Sigmoid colon (tissue), 7 donors: Measurements from ENCODE around the gene TUB. TPM values are rescaled to one million over a fixed set of nuclear protein-coding genes. Genes with fewer than 3 reads are reported as not detected.
A peak's percentile ranks its signal among the peaks of the same experiment; 100 is the strongest.

Experiments
- DNase-seq: peaks from one replicate; pipeline ENCODE4 v3.0.0-alpha.2; 2019
- H3K27ac ChIP-seq, 4 donors: fragments of 200-600 bp; sonication (generic); one replicate each; pipeline ENCODE4 v1.5.1; 2016 to 2019; ENCODE audit warnings: mild to moderate bottlenecking in 1 of 4
- H3K27me3 ChIP-seq, 3 donors: fragments of 200-600 bp; sonication (generic); one replicate each; pipeline ENCODE4 v1.5.1; 2019; ENCODE audit warnings: mild to moderate bottlenecking in 1 of 3
- H3K36me3 ChIP-seq, 4 donors: fragments of 200-600 bp; sonication (generic); one replicate each; pipeline ENCODE4 v1.5.1; 2016 to 2019
- H3K4me1 ChIP-seq, 4 donors: fragments of 200-600 bp; sonication (generic); one replicate each; pipeline ENCODE4 v1.5.1; 2017 to 2019
- H3K4me3 ChIP-seq, 4 donors: fragments of 200-600 bp; sonication (generic); one replicate each; pipeline ENCODE4 v1.5.1; 2017 to 2019; ENCODE audit warnings: mild to moderate bottlenecking in 2 of 4, moderate library complexity in 1 of 4
- H3K9me3 ChIP-seq, 4 donors: fragments of 200-600 bp in 3 of 4; sonication (generic) in 3 of 4; one replicate each; pipeline versions ENCODE4 v1.5.1 to v1.6.1; 2013 to 2019
- CTCF ChIP-seq, 4 experiments: fragments of 450-650 bp in 3 of 4; fragments of 200-600 bp in 1 of 4; IDR thresholded peaks; one replicate each; pipeline ENCODE4 v1.5.1; 2016 to 2019; ENCODE audit warnings: antibody characterized with exemption in 4 of 4, mild to moderate bottlenecking in 3 of 4, moderate library complexity in 2 of 4
- EP300 ChIP-seq, 4 donors: sonication (generic); formaldehyde crosslinking; IDR thresholded peaks; one replicate each; pipeline ENCODE4 v1.6.1; 2017; ENCODE audit warnings: antibody characterized with exemption in 4 of 4
- POLR2A ChIP-seq, 2 donors: fragments of 450-650 bp; IDR thresholded peaks; one replicate each; pipeline ENCODE4 v1.6.1; 2016; ENCODE audit warnings: antibody characterized with exemption in 2 of 2, mild to moderate bottlenecking in 2 of 2, moderate library complexity in 2 of 2
- POLR2AphosphoS5 ChIP-seq, 4 donors: sonication (generic); formaldehyde crosslinking; IDR thresholded peaks; one replicate each; pipeline ENCODE4 v1.6.1; 2017; ENCODE audit warnings: antibody characterized with exemption in 4 of 4
- WGBS, 2 donors: extraction: QIAGEN DNeasy Blood & Tissue Kit; methylation state at CpG; one replicate each; pipeline ENCODE4 v1.1.7; 2013; 5-methylcytosine and 5-hydroxymethylcytosine counted together
- intact Hi-C: fragments of 100-400 bp; cut with DNase I; formaldehyde crosslinking; loops from one replicate; pipeline ENCODE4 v1.15.1; 2023
- polyA plus RNA-seq, 3 donors: library from polyadenylated mRNA; stranded (reverse); fragments of 200-250 nt; gene quantifications; one replicate each; pipeline ENCODE4 v1.2.3, GENCODE V29; 2013
- total RNA-seq, 4 donors: library from RNA; depleted of rRNA; stranded (reverse); fragments of >200 nt; gene quantifications; one replicate each; pipeline ENCODE4 v1.1.0, GENCODE V29; 2016
- donor health status: healthy with polysubstance abuse.
- donor health status: Bipolar disorder and iron deficiency.
- donor health status: healthy.

Gene TUB
- total and polyA plus RNA-seq, 7 donors: 0.23 to 18.3 (median 6.7) TPM

GRCh38 chr11:8067929-8068575 is 13.0 kb upstream of the TUB start:
- Histone ChIP-seq H3K36me3 (no peaks in the 10 kb centered on the region), H3K27me3 (no peaks in the 10 kb centered on the region), H3K9me3 (no peaks in the 10 kb centered on the region), H3K27ac (peak overlapping the region; percentile 37 to 77 (median 56)), H3K4me3 (no peak overlapping the region), H3K4me1 (peaks cover 0 to 53% (median 39%) of the 10 kb centered on the region in 4 donors)
- no peak for TF ChIP-seq POLR2AphosphoS5 (IDR thresholded peaks at IDR 0.05)
- TF ChIP-seq CTCF (IDR thresholded peaks at IDR 0.05): no peak
- WGBS, 2 donors: 65 to 76% methylated on average over 13 of the region's 13 CpGs
- intact Hi-C loops: no loop called here
- DNase-seq: no peak

GRCh38 chr11:8068605-8069221 is 12.3 kb upstream of the TUB start:
- intact Hi-C loops: no loop called here
- H3K27ac ChIP-seq: peak overlapping the region; percentile 37 to 77 (median 56)
- H3K9me3 ChIP-seq: no peaks in the 10 kb centered on the region
- H3K4me1 ChIP-seq: peaks cover 0 to 46% (median 33%) of the 10 kb centered on the region in 4 donors
- no peak for TF ChIP-seq CTCF (IDR thresholded peaks at IDR 0.05)
- TF ChIP-seq POLR2A (IDR thresholded peaks at IDR 0.05): no peak
- TF ChIP-seq POLR2AphosphoS5 (IDR thresholded peaks at IDR 0.05): peak in 1 of 4 donors; percentile 56
- TF ChIP-seq EP300 (IDR thresholded peaks at IDR 0.05): no peak
- peak; percentile 85 for DNase-seq
- 30 to 56% methylated on average over 15 of the region's 15 CpGs for WGBS, 2 donors
- peak overlapping the region in 1 of 4 donors; percentile 12 for H3K4me3 ChIP-seq
- no peaks in the 10 kb centered on the region for H3K36me3 ChIP-seq
- H3K27me3 ChIP-seq: no peaks in the 10 kb centered on the region

GRCh38 chr11:8069771-8070170 is 11.2 kb upstream of the TUB start:
- intact Hi-C loops: loop anchor here (1.0 kb wide), 1 partner anchor 36 kb away; no protein-coding TSS in a partner anchor
- no peak for DNase-seq
- H3K27me3 ChIP-seq: no peaks in the 10 kb centered on the region
- H3K36me3 ChIP-seq: no peaks in the 10 kb centered on the region
- no peak for TF ChIP-seq CTCF (IDR thresholded peaks at IDR 0.05)
- TF ChIP-seq POLR2A (IDR thresholded peaks at IDR 0.05): no peak
- TF ChIP-seq EP300 (IDR thresholded peaks at IDR 0.05): no peak
- TF ChIP-seq POLR2AphosphoS5 (IDR thresholded peaks at IDR 0.05): no peak
- peak overlapping the region in 3 of 4 donors; percentile 45 to 77 (median 66) for H3K27ac ChIP-seq
- WGBS, 2 donors: 85 to 91% methylated on average over 8 of the region's 8 CpGs
- no peaks in the 10 kb centered on the region for H3K9me3 ChIP-seq
- H3K4me3 ChIP-seq: no peak overlapping the region
- H3K4me1 ChIP-seq: peaks cover 0 to 38% (median 26%) of the 10 kb centered on the region in 4 donors

- Histone ChIP-seq H3K4me1 (peaks cover 0 to 38% (median 26%) of the 10 kb centered on the region in 4 donors), H3K4me3 (no peak overlapping the region), H3K27ac (no peak overlapping the region), H3K9me3 (no peaks in the 10 kb centered on the region), H3K36me3 (no peaks in the 10 kb centered on the region), H3K27me3 (no peaks in the 10 kb centered on the region)
- peak in 1 of 4 experiments; percentile 12 for TF ChIP-seq CTCF (IDR thresholded peaks at IDR 0.05)
- no peak for TF ChIP-seq EP300 (IDR thresholded peaks at IDR 0.05)
- no peak for DNase-seq
- 42 to 58% methylated on average over 3 of the region's 3 CpGs for WGBS, 2 donors
- intact Hi-C loops: loop anchor here (1.0 kb wide), 1 partner anchor 37 kb away; no protein-coding TSS in a partner anchor
These were observed 10.4 kb upstream of the TUB start for GRCh38 chr11:8070417-8071115.
